Measurements from ENCODE around the gene SLCO3A1. TPM values are rescaled to one million over a fixed set of nuclear protein-coding genes. Genes with fewer than 3 reads are reported as not detected.

The SLCO3A1 gene
- total and polyA plus RNA-seq, 2 of the 8 experiments (the other 6 are each of a cell fraction or from before 2014, with no cell fraction given) = 15.1 to 20.4 TPM

- Histone ChIP-seq H2BK120ac (replicated peaks; ENCODE audit: low read depth, low read length) (no peak overlapping the region), H2BK12ac (ENCODE audit: low read depth, low read length) (no peak overlapping the region), H2BK20ac (ENCODE audit: low read length) (no peak overlapping the region), H2BK15ac (ENCODE audit: low read length) (no peak overlapping the region), H4K91ac (replicated peaks; ENCODE audit: insufficient read length, low read length) (no peak overlapping the region), H3K9me3 (ENCODE audit: insufficient read depth in 2 of 2, low read depth in 1 of 2, low read length in 1 of 2) (no peaks in the 10 kb centered on the region), H3K4me3 (ENCODE audit: extremely low read depth in 1 of 4, insufficient read depth in 2 of 4, low read depth in 3 of 4, low read length in 4 of 4) (no peak overlapping the region), H3K18ac (ENCODE audit: extremely low read depth, low read length) (no peak overlapping the region), H3K14ac (ENCODE audit: insufficient read length) (no peak overlapping the region), H2BK5ac (ENCODE audit: low read depth, low read length) (no peak overlapping the region), H4K5ac (ENCODE audit: insufficient read length, low read depth, low read length) (no peak overlapping the region), H3K56ac (replicated peaks; ENCODE audit: insufficient read length, low read depth, low read length) (no peak overlapping the region), H3K4me2 (ENCODE audit: insufficient read depth in 1 of 2, low read depth in 2 of 2, low read length in 2 of 2) (0 out of 4 replicates have a peak overlapping the region, but pooled peaks of 1 of the 2 experiments have one; percentile 39), H3K9ac (replicated peaks in 1 of 4; ENCODE audit: extremely low read depth in 1 of 4, low read depth in 3 of 4, low read length in 3 of 4) (no peak overlapping the region), H3K4ac (replicated peaks; ENCODE audit: insufficient read length, low read depth, low read length) (no peak overlapping the region), H3K23ac (ENCODE audit: insufficient read length) (no peak overlapping the region), H3K79me2 (ENCODE audit: control insufficient read depth in 1 of 2, insufficient read depth in 2 of 2, low read length in 2 of 2) (no peaks in the 10 kb centered on the region), H3K27me3 (replicated peaks in 1 of 4; ENCODE audit: control insufficient read depth in 3 of 4, extremely low read depth in 1 of 4, insufficient read depth in 3 of 4, low read length in 3 of 4) (no peaks in the 10 kb centered on the region), H2AFZ (ENCODE audit: low read length) (no peak overlapping the region), H3K27ac (ENCODE audit: low read depth, low read length) (no peak overlapping the region), H2AK5ac (ENCODE audit: low read depth, low read length) (no peak overlapping the region), H4K8ac (ENCODE audit: extremely low read depth, insufficient read depth, low read length) (no peak overlapping the region), H3K36me3 (ENCODE audit: control insufficient read depth in 2 of 4, insufficient read depth in 4 of 4, low read length in 3 of 4) (no peaks in the 10 kb centered on the region), H3K23me2 (ENCODE audit: low read depth, low read length) (no peaks in the 10 kb centered on the region), H3K4me1 (replicated peaks in 1 of 4; ENCODE audit: control insufficient read depth in 3 of 4, insufficient read depth in 4 of 4, low read length in 3 of 4) (peaks cover 0 to 11% (median 2%) of the 10 kb centered on the region in 4 experiments; a peak in 4 of 7 replicates), H4K20me1 (replicated peaks in 1 of 2; ENCODE audit: control insufficient read depth in 1 of 2, insufficient read depth in 2 of 2, low read length in 2 of 2) (no peaks in the 10 kb centered on the region), H3K79me1 (ENCODE audit: low read depth, low read length) (no peaks in the 10 kb centered on the region; the same call in 1 of the 2 replicates)
- DNase-seq (ENCODE audit: low read depth in 1 of 2, low spot score in 2 of 2) = no peak
- TF ChIP-seq EP300 (IDR thresholded peaks at IDR 0.05; ENCODE audit: borderline replicate concordance in 1 of 2, low read depth in 2 of 2, low read length in 2 of 2) = no peak
- no peak for TF ChIP-seq JUND (IDR thresholded peaks at IDR 0.05; ENCODE audit: low read length)
- no peak for TF ChIP-seq POU5F1 (IDR thresholded peaks at IDR 0.05; ENCODE audit: low read depth, low read length)
- TF ChIP-seq, protein P1, sequence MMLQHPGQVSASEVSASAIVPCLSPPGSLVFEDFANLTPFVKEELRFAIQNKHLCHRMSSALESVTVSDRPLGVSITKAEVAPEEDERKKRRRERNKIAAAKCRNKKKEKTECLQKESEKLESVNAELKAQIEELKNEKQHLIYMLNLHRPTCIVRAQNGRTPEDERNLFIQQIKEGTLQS (IDR thresholded peaks at IDR 0.05; ENCODE audit: insufficient read depth, low read depth, low read length) = no peak
- TF ChIP-seq RFX5 (IDR thresholded peaks at IDR 0.05; ENCODE audit: borderline replicate concordance, low read depth, low read length) = no peak
- no peak for TF ChIP-seq FOSL1 (IDR thresholded peaks at IDR 0.05; ENCODE audit: insufficient read depth, low read depth, low read length)
- no peak for FAIRE-seq
- 71% methylated on average over 1 of the region's 1 CpG; no CpG with 5 or more reads in 1 of the 2 experiments for WGBS, 2 experiments (ENCODE audit: extremely low coverage in 1 of 2, insufficient coverage in 1 of 2, insufficient read length in 1 of 2, insufficient replicate concordance in 2 of 2, low coverage in 1 of 2, low lambda C conversion rate in 2 of 2, missing lambda C conversion rate in 1 of 2)
- ChIA-PET CTCF (ENCODE audit: partially characterized antibody) (interaction anchor here (0.9 to 2.0 kb wide), 9 partner anchors 9 to 184 kb away, joined by 3 to 7 read pairs (median 4); partner anchors contain the start of gene SLCO3A1), POLR2A (ENCODE audit: partially characterized antibody) (no interaction called here)
Measured at GRCh38 chr15:91895051-91895450, 41.5 kb downstream of the SLCO3A1 start.
